Measurements from ENCODE around the gene KIAA1671. TPM values are rescaled to one million over a fixed set of nuclear protein-coding genes. Genes with fewer than 3 reads are reported as not detected.

The KIAA1671 gene
- polyA plus RNA-seq, 3 donors: not detected

DNA sequence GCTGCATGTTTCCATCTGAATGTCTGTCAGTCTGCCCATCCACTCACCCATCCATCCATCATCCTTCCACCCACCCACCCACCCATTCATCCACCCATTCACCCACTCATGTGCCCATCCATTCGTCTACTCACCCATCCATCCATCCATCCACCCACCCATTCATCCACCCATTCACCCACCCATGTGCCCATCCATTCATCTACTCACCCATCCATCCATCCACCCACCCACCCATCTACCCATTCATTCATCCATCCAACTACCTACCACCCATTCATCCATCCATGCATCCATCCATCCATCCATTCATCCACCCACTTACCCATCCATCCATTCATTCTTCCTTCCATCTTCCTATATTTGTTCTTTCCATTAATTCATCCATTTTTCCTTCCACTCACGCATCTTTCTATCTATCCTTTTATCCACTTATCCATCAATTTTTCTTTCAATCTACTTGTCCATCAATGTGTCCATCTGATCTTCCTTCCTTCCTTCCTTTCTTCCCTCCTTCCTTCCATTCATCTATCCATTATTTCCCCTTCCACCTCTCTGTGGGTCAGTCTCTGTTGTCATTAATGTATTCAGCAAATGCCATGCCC lies 255.1 kb downstream of the KIAA1671 start:
- peaks cover 0 to 4% (median 3%) of the 10 kb centered on the region in 3 donors for H3K27me3 Mint-ChIP-seq (ENCODE audit: low read depth in 3 of 3)
- no peak overlapping the region for H3K9ac ChIP-seq (ENCODE audit: insufficient read depth, low read length, poor library complexity, severe bottlenecking)
- H3K9me3 ChIP-seq (replicated peaks in 1 of 2; ENCODE audit: control insufficient read depth in 1 of 2, insufficient read depth in 1 of 2, low read length in 2 of 2): no peaks in the 10 kb centered on the region
- no peaks in the 10 kb centered on the region for H4K20me1 ChIP-seq (ENCODE audit: insufficient read depth, low read length)
- H3K4me2 ChIP-seq (replicated peaks; ENCODE audit: extremely low read depth, low read length, poor library complexity, severe bottlenecking): no peak overlapping the region
- peaks cover 0 to 2% (median 0%) of the 10 kb centered on the region in 7 donors for H3K9me3 Mint-ChIP-seq
- no peak for DNase-seq
- intact Hi-C loops (cut with micrococcal nuclease): no loop called here
- no peaks in the 10 kb centered on the region for H3K27me3 ChIP-seq (ENCODE audit: control insufficient read depth in 2 of 2, insufficient read depth in 2 of 2, low read length in 2 of 2)
- TF ChIP-seq, protein P1, sequence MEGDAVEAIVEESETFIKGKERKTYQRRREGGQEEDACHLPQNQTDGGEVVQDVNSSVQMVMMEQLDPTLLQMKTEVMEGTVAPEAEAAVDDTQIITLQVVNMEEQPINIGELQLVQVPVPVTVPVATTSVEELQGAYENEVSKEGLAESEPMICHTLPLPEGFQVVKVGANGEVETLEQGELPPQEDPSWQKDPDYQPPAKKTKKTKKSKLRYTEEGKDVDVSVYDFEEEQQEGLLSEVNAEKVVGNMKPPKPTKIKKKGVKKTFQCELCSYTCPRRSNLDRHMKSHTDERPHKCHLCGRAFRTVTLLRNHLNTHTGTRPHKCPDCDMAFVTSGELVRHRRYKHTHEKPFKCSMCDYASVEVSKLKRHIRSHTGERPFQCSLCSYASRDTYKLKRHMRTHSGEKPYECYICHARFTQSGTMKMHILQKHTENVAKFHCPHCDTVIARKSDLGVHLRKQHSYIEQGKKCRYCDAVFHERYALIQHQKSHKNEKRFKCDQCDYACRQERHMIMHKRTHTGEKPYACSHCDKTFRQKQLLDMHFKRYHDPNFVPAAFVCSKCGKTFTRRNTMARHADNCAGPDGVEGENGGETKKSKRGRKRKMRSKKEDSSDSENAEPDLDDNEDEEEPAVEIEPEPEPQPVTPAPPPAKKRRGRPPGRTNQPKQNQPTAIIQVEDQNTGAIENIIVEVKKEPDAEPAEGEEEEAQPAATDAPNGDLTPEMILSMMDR (IDR thresholded peaks at IDR 0.05): no peak
- H3K36me3 ChIP-seq (replicated peaks in 1 of 2; ENCODE audit: control insufficient read depth in 1 of 2, insufficient read depth in 2 of 2, low read length in 2 of 2): no peaks in the 10 kb centered on the region
- no peaks in the 10 kb centered on the region for H3K36me3 Mint-ChIP-seq
- H3K4me1 Mint-ChIP-seq: no peaks in the 10 kb centered on the region
- H3K27ac ChIP-seq (ENCODE audit: low read depth in 1 of 2, low read length in 2 of 2): no peak overlapping the region
- no peaks in the 10 kb centered on the region for H3K4me1 ChIP-seq (ENCODE audit: control insufficient read depth in 1 of 2, insufficient read depth in 2 of 2, low read length in 2 of 2)
- no peaks in the 10 kb centered on the region for H3K79me2 ChIP-seq (ENCODE audit: insufficient read depth, low read length)
- H3K4me3 Mint-ChIP-seq: no peak overlapping the region
- no CpG with 5 or more reads among the region's 2 CpGs for WGBS (ENCODE audit: insufficient coverage)
- no peak overlapping the region for H3K27ac Mint-ChIP-seq
- no peak overlapping the region for H2AFZ ChIP-seq (ENCODE audit: insufficient read depth, low read depth, low read length, poor library complexity, severe bottlenecking)
- H3K4me3 ChIP-seq (replicated peaks in 1 of 3; ENCODE audit: low read depth in 2 of 3, low read length in 3 of 3): no peak overlapping the region

DNA sequence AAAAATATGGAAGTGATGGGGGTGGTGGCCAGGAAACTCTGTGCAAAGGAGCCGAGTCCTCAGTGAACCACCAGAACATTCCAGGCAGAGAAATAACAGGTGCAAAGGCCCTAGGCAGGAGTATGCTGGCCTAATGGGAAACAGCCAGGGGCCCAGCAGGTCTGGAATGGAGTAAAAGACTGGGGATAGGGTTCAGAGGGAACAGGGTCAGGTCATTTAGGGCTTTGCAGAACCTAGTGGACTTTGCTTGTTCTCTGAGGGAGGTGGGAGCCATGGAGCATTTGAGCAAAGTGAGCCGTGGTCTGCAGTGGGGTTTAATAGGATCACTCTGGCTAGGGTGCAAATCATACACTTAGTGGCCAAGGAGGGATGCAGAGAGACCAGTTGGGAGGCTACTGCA lies 255.8 kb downstream of the KIAA1671 start:
- no peak for DNase-seq
- H3K27me3 ChIP-seq (ENCODE audit: control insufficient read depth in 2 of 2, insufficient read depth in 2 of 2, low read length in 2 of 2): no peaks in the 10 kb centered on the region
- H3K27ac Mint-ChIP-seq: no peak overlapping the region
- no peaks in the 10 kb centered on the region for H3K4me1 ChIP-seq (ENCODE audit: control insufficient read depth in 1 of 2, insufficient read depth in 2 of 2, low read length in 2 of 2)
- no peak overlapping the region for H3K4me3 ChIP-seq (replicated peaks in 1 of 3; ENCODE audit: low read depth in 2 of 3, low read length in 3 of 3)
- WGBS (ENCODE audit: insufficient coverage): 89% methylated on average over 2 of the region's 2 CpGs
- H3K9me3 Mint-ChIP-seq: peaks cover 0 to 3% (median under 1%) of the 10 kb centered on the region in 7 donors
- H4K20me1 ChIP-seq (ENCODE audit: insufficient read depth, low read length): no peaks in the 10 kb centered on the region
- no peaks in the 10 kb centered on the region for H3K36me3 Mint-ChIP-seq
- intact Hi-C loops (cut with micrococcal nuclease): no loop called here
- H3K9me3 ChIP-seq (replicated peaks in 1 of 2; ENCODE audit: control insufficient read depth in 1 of 2, insufficient read depth in 1 of 2, low read length in 2 of 2): peaks cover 0 to 2% of the 10 kb centered on the region in 2 donors
- no peaks in the 10 kb centered on the region for H3K79me2 ChIP-seq (ENCODE audit: insufficient read depth, low read length)
- H3K4me1 Mint-ChIP-seq: no peaks in the 10 kb centered on the region
- peaks cover 0 to 4% (median 3%) of the 10 kb centered on the region in 3 donors for H3K27me3 Mint-ChIP-seq (ENCODE audit: low read depth in 3 of 3)
- H2AFZ ChIP-seq (ENCODE audit: insufficient read depth, low read depth, low read length, poor library complexity, severe bottlenecking): no peak overlapping the region
- TF ChIP-seq, protein P1 (IDR thresholded peaks at IDR 0.05): no peak
- no peak overlapping the region for H3K4me3 Mint-ChIP-seq
- no peak overlapping the region for H3K4me2 ChIP-seq (replicated peaks; ENCODE audit: extremely low read depth, low read length, poor library complexity, severe bottlenecking)
- no peaks in the 10 kb centered on the region for H3K36me3 ChIP-seq (replicated peaks in 1 of 2; ENCODE audit: control insufficient read depth in 1 of 2, insufficient read depth in 2 of 2, low read length in 2 of 2)
- no peak overlapping the region for H3K27ac ChIP-seq (ENCODE audit: low read depth in 1 of 2, low read length in 2 of 2)
- no peak overlapping the region for H3K9ac ChIP-seq (ENCODE audit: insufficient read depth, low read length, poor library complexity, severe bottlenecking)

All from CD14-positive monocyte (primary cell).